Mucosa of gallbladder (tissue), 1 donor: ENCODE results near the gene NFAM1. TPM values are rescaled to one million over a fixed set of nuclear protein-coding genes. Genes with fewer than 3 reads are reported as not detected.

Experiments used
- DNase-seq: peaks from one replicate; pipeline ENCODE4 v3.0.0-alpha.2; 2020; ENCODE audit warnings: low spot score
- total RNA-seq: library from RNA; stranded (reverse); gene quantifications from one replicate; pipeline ENCODE4 v1.2.1, GENCODE V29; 2021
- donor health status: DM: no; HTN: no; CAD: no.

NFAM1 gene
- total RNA-seq, 1 donor from 2014 or later, result 3.9 TPM

GRCh38 chr22:42360348-42360747, 71.9 kb downstream of the NFAM1 start:
- DNase-seq, result no peak

- no peak for DNase-seq
Observed at GRCh38 chr22:42358643-42359558, 73.3 kb downstream of the NFAM1 start.

GRCh38 chr22:42357634-42358296, 74.4 kb downstream of the NFAM1 start:
- no peak for DNase-seq

- DNase-seq, result no peak
Observed at GRCh38 chr22:42357221-42357620, 75.0 kb downstream of the NFAM1 start.

- no peak for DNase-seq
Observed at GRCh38 chr22:42356533-42356932, 75.7 kb downstream of the NFAM1 start.

- no peak for DNase-seq
Observed at GRCh38 chr22:42353883-42354727, 78.1 kb downstream of the NFAM1 start.

- no peak for DNase-seq
Observed at GRCh38 chr22:42350373-42350772, 81.8 kb downstream of the NFAM1 start.

- no peak for DNase-seq
Observed at GRCh38 chr22:42347281-42347824, 84.8 kb downstream of the NFAM1 start.

- DNase-seq, result no peak
Observed at GRCh38 chr22:42346722-42347121, 85.5 kb downstream of the NFAM1 start.

- DNase-seq, result no peak
Observed at GRCh38 chr22:42345458-42345857, 86.7 kb downstream of the NFAM1 start.

GRCh38 chr22:42344361-42344905, 87.8 kb downstream of the NFAM1 start:
- peak; percentile 23 for DNase-seq

GRCh38 chr22:42343531-42344081, 88.6 kb downstream of the NFAM1 start:
- DNase-seq, result no peak

GRCh38 chr22:42343121-42343454, 89.1 kb downstream of the NFAM1 start:
- DNase-seq, result no peak

- DNase-seq, result no peak
Observed at GRCh38 chr22:42342426-42343120, 89.6 kb downstream of the NFAM1 start.

- no peak for DNase-seq
Observed at GRCh38 chr22:42341779-42342178, 90.4 kb downstream of the NFAM1 start.

GRCh38 chr22:42340829-42341383, 91.3 kb downstream of the NFAM1 start:
- no peak for DNase-seq

GRCh38 chr22:42340150-42340549, 92.1 kb downstream of the NFAM1 start:
- DNase-seq, result no peak

- DNase-seq, result no peak
Observed at GRCh38 chr22:42338479-42338878, 93.7 kb downstream of the NFAM1 start.

GRCh38 chr22:42337356-42337755, 94.8 kb downstream of the NFAM1 start:
- no peak for DNase-seq

- DNase-seq, result no peak
Observed at GRCh38 chr22:42336527-42337227, 95.5 kb downstream of the NFAM1 start.
